Suprapubic skin (tissue), 4 donors: ENCODE data around the gene NYAP2. TPM values are rescaled to one million over a fixed set of nuclear protein-coding genes. Genes with fewer than 3 reads are reported as not detected.

Source experiments
- DNase-seq, 2 donors: peaks; one replicate each; pipeline ENCODE4 v3.0.0-alpha.2; 2019; ENCODE audit warnings: low spot score in 2 of 2
- H3K27ac ChIP-seq: fragments of 200-600 bp; sonication (generic); one replicate; pipeline ENCODE4 v1.5.1; 2019
- H3K27me3 ChIP-seq: fragments of 200-600 bp; sonication (generic); one replicate; pipeline ENCODE4 v1.5.1; 2019
- H3K36me3 ChIP-seq: fragments of 200-600 bp; sonication (generic); one replicate; pipeline ENCODE4 v1.5.1; 2019
- H3K4me1 ChIP-seq: fragments of 200-600 bp; sonication (generic); one replicate; pipeline ENCODE4 v1.5.1; 2019
- H3K4me3 ChIP-seq: fragments of 200-600 bp; sonication (generic); one replicate; pipeline ENCODE4 v1.5.1; 2019; ENCODE audit warnings: mild to moderate bottlenecking
- H3K9me3 ChIP-seq: fragments of 200-600 bp; sonication (generic); one replicate; pipeline ENCODE4 v1.5.1; 2019
- EP300 ChIP-seq: sonication (generic); formaldehyde crosslinking; IDR thresholded peaks from one replicate; pipeline ENCODE4 v1.6.1; 2017; ENCODE audit warnings: antibody characterized with exemption
- POLR2A ChIP-seq, 2 donors: fragments of 450-650 bp; IDR thresholded peaks; one replicate each; pipeline ENCODE4 v1.6.1; 2017; ENCODE audit warnings: antibody characterized with exemption in 2 of 2, mild to moderate bottlenecking in 2 of 2, moderate library complexity in 2 of 2
- POLR2AphosphoS5 ChIP-seq, 3 donors: sonication (generic); formaldehyde crosslinking; IDR thresholded peaks; one replicate each; pipeline ENCODE4 v1.6.1; 2017; ENCODE audit warnings: antibody characterized with exemption in 3 of 3
- WGBS: methylation state at CpG from one replicate; pipeline ENCODE4 v1.1.5; 2018; 5-methylcytosine and 5-hydroxymethylcytosine counted together
- total RNA-seq, 4 donors: library from RNA; depleted of rRNA; stranded (reverse); fragments of >200 nt; gene quantifications; one replicate each; pipeline ENCODE4 v1.1.0, GENCODE V29; 2016
- TF ChIP-seq, protein P1 (sequence below), 2 donors: fragments of 200-600 bp in 1 of 2; fragments of 450-650 bp in 1 of 2; sonication (generic) in 1 of 2; IDR thresholded peaks; one replicate each; pipeline ENCODE4 v1.5.1; 2016 to 2019; ENCODE audit warnings: antibody characterized with exemption in 2 of 2, mild to moderate bottlenecking in 1 of 2, moderate library complexity in 1 of 2

Gene NYAP2
- total RNA-seq, 4 donors from 2014 or later: 0.11 TPM; not detected in 3

DNA sequence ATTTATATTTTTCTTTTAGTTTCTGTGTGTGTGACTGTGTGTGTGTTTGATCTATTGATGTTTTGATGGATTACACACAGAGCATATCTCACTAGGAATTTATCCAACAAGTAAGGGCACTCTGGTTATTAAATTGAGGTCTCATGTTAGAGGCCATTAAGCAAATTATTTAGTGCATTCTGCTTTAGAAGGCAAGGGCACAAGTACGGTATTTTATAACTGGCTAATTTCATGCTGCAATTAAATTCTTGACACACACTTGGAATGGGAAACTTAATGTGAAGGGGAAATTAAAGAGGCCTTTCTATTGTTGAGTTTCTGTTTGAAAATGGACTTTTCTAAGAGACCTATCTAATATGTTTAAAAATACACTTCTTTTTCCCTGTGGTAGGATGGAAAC, 25.8 kb downstream of the NYAP2 start:
- Histone ChIP-seq H3K27me3 (no peaks in the 10 kb centered on the region), H3K36me3 (no peaks in the 10 kb centered on the region), H3K4me3 (no peak overlapping the region), H3K4me1 (no peaks in the 10 kb centered on the region), H3K9me3 (no peaks in the 10 kb centered on the region), H3K27ac (no peak overlapping the region)
- TF ChIP-seq, protein P1, sequence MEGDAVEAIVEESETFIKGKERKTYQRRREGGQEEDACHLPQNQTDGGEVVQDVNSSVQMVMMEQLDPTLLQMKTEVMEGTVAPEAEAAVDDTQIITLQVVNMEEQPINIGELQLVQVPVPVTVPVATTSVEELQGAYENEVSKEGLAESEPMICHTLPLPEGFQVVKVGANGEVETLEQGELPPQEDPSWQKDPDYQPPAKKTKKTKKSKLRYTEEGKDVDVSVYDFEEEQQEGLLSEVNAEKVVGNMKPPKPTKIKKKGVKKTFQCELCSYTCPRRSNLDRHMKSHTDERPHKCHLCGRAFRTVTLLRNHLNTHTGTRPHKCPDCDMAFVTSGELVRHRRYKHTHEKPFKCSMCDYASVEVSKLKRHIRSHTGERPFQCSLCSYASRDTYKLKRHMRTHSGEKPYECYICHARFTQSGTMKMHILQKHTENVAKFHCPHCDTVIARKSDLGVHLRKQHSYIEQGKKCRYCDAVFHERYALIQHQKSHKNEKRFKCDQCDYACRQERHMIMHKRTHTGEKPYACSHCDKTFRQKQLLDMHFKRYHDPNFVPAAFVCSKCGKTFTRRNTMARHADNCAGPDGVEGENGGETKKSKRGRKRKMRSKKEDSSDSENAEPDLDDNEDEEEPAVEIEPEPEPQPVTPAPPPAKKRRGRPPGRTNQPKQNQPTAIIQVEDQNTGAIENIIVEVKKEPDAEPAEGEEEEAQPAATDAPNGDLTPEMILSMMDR (IDR thresholded peaks at IDR 0.05): no peak
- TF ChIP-seq POLR2A (IDR thresholded peaks at IDR 0.05) (no peak), POLR2AphosphoS5 (IDR thresholded peaks at IDR 0.05) (no peak), EP300 (no peak)
- 70% methylated on average over 1 of the region's 1 CpG for WGBS
- DNase-seq: no peak

DNA sequence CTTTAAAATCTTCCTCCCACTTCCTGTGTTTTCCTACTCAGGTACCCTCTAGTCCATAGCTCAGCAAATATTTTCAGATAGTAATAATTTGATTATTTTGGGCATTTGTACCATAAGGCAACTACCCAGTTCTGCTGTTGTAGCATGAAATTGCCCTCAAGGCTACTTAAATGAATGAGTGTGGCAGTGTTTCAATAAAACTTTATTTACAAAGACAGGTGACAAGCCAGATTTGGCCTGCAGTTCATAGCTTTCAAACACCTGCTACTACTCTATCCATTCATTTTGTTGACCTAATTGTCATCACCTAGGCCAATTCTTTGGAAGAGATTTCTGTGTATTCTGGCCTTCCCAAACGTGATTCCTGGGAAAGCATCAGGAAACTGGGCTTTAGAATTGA, 28.9 kb downstream of the NYAP2 start:
- 33% methylated on average over 1 of the region's 1 CpG for WGBS
- no peak for DNase-seq
- Histone ChIP-seq H3K27me3 (no peaks in the 10 kb centered on the region), H3K4me3 (no peak overlapping the region), H3K9me3 (no peaks in the 10 kb centered on the region), H3K36me3 (no peaks in the 10 kb centered on the region), H3K4me1 (no peaks in the 10 kb centered on the region), H3K27ac (no peak overlapping the region)
- TF ChIP-seq POLR2A (IDR thresholded peaks at IDR 0.05): no peak
- TF ChIP-seq EP300: no peak
- TF ChIP-seq, protein P1 (IDR thresholded peaks at IDR 0.05): no peak
- no peak for TF ChIP-seq POLR2AphosphoS5 (IDR thresholded peaks at IDR 0.05)

DNA sequence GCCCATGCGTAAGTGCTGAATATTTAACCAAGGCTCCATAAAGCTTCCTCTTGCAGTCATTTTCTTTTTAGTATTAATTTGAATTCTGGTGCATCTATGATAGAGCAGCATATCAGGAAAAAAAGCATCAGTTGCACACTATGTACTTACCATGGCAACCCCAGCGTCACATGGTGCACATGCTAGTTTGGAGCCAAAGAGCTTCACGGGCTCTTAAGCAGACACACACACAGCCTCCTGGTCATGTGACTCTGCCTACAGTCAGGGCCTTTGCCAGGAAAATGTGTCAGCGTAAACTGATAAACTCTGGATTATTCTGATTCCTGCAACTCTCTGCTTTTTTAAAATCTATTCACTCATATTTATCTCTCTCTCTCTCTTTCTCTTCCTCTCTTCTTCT, 30.2 kb downstream of the NYAP2 start:
- WGBS: 46% methylated on average over 4 of the region's 4 CpGs
- TF ChIP-seq EP300: no peak
- TF ChIP-seq, protein P1 (IDR thresholded peaks at IDR 0.05): no peak
- no peak for TF ChIP-seq POLR2AphosphoS5 (IDR thresholded peaks at IDR 0.05)

DNA sequence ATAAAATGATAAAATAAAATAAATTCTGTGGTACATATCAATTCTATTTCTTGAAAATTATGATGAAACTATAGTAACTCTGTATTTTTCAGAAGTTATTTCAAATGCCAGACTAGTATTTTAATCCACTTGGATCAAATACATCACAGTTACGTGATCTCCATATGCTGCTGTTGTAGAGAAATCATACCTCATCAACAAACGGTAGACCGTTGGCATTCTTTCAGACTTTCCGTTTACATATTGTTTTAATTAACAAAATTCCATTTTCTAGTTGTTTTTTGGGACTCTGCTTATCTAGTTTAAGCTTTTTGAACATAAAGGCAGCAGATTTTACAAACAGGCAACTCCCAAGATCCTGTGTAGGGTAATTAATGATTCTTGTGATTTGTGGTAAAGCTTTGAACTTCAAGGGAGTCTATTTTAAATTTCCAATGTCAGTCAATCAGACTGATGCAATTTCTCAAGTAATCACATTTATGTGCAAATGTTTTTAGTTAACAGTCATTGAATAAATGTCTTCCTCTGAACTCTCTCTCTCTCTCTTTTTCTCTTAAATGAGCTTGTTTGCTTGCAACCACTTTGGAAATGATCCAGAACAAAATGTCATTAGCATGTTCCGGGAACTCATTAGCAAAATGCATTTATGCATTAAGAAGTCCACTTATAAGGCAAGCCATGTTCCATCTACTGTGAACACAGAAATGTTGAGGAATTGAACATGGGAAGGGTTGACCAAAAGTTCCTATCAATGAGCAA, 31.8 kb downstream of the NYAP2 start:
- no peaks in the 10 kb centered on the region for H3K9me3 ChIP-seq
- TF ChIP-seq, protein P1 (IDR thresholded peaks at IDR 0.05): no peak
- TF ChIP-seq POLR2A (IDR thresholded peaks at IDR 0.05) (no peak), POLR2AphosphoS5 (IDR thresholded peaks at IDR 0.05) (no peak), EP300 (no peak)

More for the DNA sequence above, 30.2 kb downstream of the NYAP2 start:
- H3K36me3 ChIP-seq: no peaks in the 10 kb centered on the region
- no peak overlapping the region for H3K27ac ChIP-seq
- no peaks in the 10 kb centered on the region for H3K27me3 ChIP-seq
- H3K9me3 ChIP-seq: no peaks in the 10 kb centered on the region
- no peak for DNase-seq
- H3K4me3 ChIP-seq: no peak overlapping the region
- H3K4me1 ChIP-seq: no peaks in the 10 kb centered on the region

DNA sequence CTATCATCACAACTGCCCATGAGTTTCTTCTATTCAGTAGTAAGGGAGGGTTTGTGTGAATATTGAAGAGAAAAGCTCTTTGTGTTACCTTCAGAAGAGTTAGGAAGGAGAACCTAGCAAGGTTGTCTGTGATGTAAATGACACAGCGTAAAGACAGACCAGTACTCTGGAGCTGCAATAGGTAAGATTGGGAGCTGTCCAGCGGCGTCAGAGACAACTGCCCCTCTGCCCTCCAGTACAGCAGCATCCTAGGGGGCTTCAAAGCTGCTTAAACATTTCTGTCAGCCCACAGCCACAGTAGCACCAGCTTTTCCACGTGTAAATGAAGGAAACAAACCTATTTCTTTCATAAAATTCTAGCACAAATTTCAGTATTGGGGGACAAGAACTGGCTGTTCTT, 34.5 kb downstream of the NYAP2 start:
- Histone ChIP-seq H3K27ac (no peak overlapping the region), H3K4me1 (no peaks in the 10 kb centered on the region), H3K4me3 (no peak overlapping the region), H3K36me3 (no peaks in the 10 kb centered on the region), H3K9me3 (no peaks in the 10 kb centered on the region), H3K27me3 (no peaks in the 10 kb centered on the region)
- DNase-seq: no peak
- 36% methylated on average over 4 of the region's 4 CpGs for WGBS
- TF ChIP-seq POLR2AphosphoS5 (IDR thresholded peaks at IDR 0.05) (no peak), POLR2A (IDR thresholded peaks at IDR 0.05) (no peak), EP300 (no peak)
- TF ChIP-seq, protein P1 (IDR thresholded peaks at IDR 0.05): no peak

More for the DNA sequence above, 31.8 kb downstream of the NYAP2 start:
- Histone ChIP-seq H3K27me3 (no peaks in the 10 kb centered on the region), H3K27ac (no peak overlapping the region), H3K4me3 (no peak overlapping the region), H3K4me1 (no peaks in the 10 kb centered on the region), H3K36me3 (no peaks in the 10 kb centered on the region)
- DNase-seq: no peak
- WGBS: 52% methylated on average over 5 of the region's 5 CpGs
